ENCODE results near the gene TSGA10. TPM values are rescaled to one million over a fixed set of nuclear protein-coding genes. Genes with fewer than 3 reads are reported as not detected.
"Not testable (repeated sequence)": the region's sequence is repeated elsewhere in the genome, so short reads cannot be mapped to it uniquely, and the experiment has no call there.

TSGA10 gene
- polyA plus RNA-seq, 3 donors from 2014 or later, result 7.9 to 15.9 (median 11.0) TPM

DNA sequence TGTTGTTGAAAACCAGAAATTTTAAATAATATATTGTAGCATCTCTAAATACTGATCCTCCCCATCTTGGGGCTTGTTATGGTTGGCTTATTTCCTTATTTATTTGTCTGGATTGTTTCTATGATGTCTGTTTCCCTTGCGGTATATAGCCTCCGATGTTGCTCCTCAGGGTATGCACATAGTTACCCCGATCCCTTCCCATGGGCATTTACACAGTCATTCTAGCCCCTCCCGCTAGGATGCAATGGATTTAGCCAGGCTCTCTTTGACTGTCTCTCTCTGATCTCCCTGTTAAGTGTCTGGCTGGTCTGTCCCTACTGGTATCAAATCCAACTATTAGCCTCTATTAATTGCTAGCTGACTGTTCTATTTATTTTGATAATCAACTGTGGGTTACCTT is 126.9 kb downstream of the TSGA10 start:
- peaks cover 0 to 13% (median 4%) of the 10 kb centered on the region in 3 donors for H3K36me3 Mint-ChIP-seq
- no peak overlapping the region for H3K4me3 Mint-ChIP-seq
- DNase-seq, result no peak
- peaks cover 0 to 9% (median 5%) of the 10 kb centered on the region in 6 donors for H3K9me3 Mint-ChIP-seq
- peaks cover 7 to 9% of the 10 kb centered on the region in 2 donors for H3K4me1 Mint-ChIP-seq
- no peaks in the 10 kb centered on the region for H3K27me3 Mint-ChIP-seq (ENCODE audit: low read depth in 3 of 3)
- H3K27ac Mint-ChIP-seq, result no peak overlapping the region

GRCh38 chr2:99000708-99001107 is 154.0 kb downstream of the TSGA10 start:
- no peak overlapping the region for H3K27ac Mint-ChIP-seq
- no peak for DNase-seq
- peaks cover 4 to 16% (median 10%) of the 10 kb centered on the region in 6 donors for H3K9me3 Mint-ChIP-seq
- peaks cover 0 to 12% (median 4%) of the 10 kb centered on the region in 3 donors for H3K36me3 Mint-ChIP-seq
- H3K27me3 Mint-ChIP-seq (ENCODE audit: low read depth in 3 of 3), result peaks cover 2 to 6% (median 5%) of the 10 kb centered on the region in 3 donors
- no peaks in the 10 kb centered on the region for H3K4me1 Mint-ChIP-seq
- H3K4me3 Mint-ChIP-seq, result no peak overlapping the region

- H3K4me1 Mint-ChIP-seq, H3K9me3 Mint-ChIP-seq, H3K27ac Mint-ChIP-seq, H3K4me3 Mint-ChIP-seq, DNase-seq, H3K36me3 Mint-ChIP-seq: not testable (repeated sequence)
- peaks cover 5 to 10% (median 8%) of the 10 kb centered on the region in 3 donors for H3K27me3 Mint-ChIP-seq (ENCODE audit: low read depth in 3 of 3)
Observed at GRCh38 chr2:98988695-98989094, 166.0 kb downstream of the TSGA10 start.

- DNase-seq, result no peak
- no peak overlapping the region for H3K27ac Mint-ChIP-seq
- H3K4me3 Mint-ChIP-seq, result no peak overlapping the region
- H3K4me1 Mint-ChIP-seq, result no peaks in the 10 kb centered on the region
- H3K27me3 Mint-ChIP-seq (ENCODE audit: low read depth in 3 of 3), result peaks cover under 1 to 8% (median 5%) of the 10 kb centered on the region in 3 donors
- H3K36me3 Mint-ChIP-seq, result no peaks in the 10 kb centered on the region
- H3K9me3 Mint-ChIP-seq, result peaks cover 0 to 4% (median 1%) of the 10 kb centered on the region in 6 donors
Observed at GRCh38 chr2:98985905-98986666, 168.7 kb downstream of the TSGA10 start.

GRCh38 chr2:98975611-98976010 is 179.1 kb downstream of the TSGA10 start:
- H3K36me3 Mint-ChIP-seq, result peaks cover 0 to 26% (median 16%) of the 10 kb centered on the region in 3 donors
- H3K27ac Mint-ChIP-seq, result no peak overlapping the region
- H3K27me3 Mint-ChIP-seq (ENCODE audit: low read depth in 3 of 3), result peaks cover 7 to 8% (median 8%) of the 10 kb centered on the region in 3 donors

GRCh38 chr2:98972582-98973167 is 182.1 kb downstream of the TSGA10 start:
- Mint-ChIP-seq H3K27ac (no peak overlapping the region), H3K9me3 (peaks cover 24 to 76% (median 49%) of the 10 kb centered on the region in 6 donors), H3K36me3 (peaks cover 0 to 37% (median 20%) of the 10 kb centered on the region in 3 donors), H3K4me3 (no peak overlapping the region), H3K4me1 (no peaks in the 10 kb centered on the region), H3K27me3 (ENCODE audit: low read depth in 3 of 3) (peaks cover 4 to 12% (median 6%) of the 10 kb centered on the region in 3 donors)
- DNase-seq, result no peak

More at GRCh38 chr2:98975611-98976010, 179.1 kb downstream of the TSGA10 start:
- peaks cover 25 to 53% (median 37%) of the 10 kb centered on the region in 6 donors for H3K9me3 Mint-ChIP-seq
- H3K4me3 Mint-ChIP-seq, result no peak overlapping the region
- DNase-seq, result no peak
- no peaks in the 10 kb centered on the region for H3K4me1 Mint-ChIP-seq

DNA sequence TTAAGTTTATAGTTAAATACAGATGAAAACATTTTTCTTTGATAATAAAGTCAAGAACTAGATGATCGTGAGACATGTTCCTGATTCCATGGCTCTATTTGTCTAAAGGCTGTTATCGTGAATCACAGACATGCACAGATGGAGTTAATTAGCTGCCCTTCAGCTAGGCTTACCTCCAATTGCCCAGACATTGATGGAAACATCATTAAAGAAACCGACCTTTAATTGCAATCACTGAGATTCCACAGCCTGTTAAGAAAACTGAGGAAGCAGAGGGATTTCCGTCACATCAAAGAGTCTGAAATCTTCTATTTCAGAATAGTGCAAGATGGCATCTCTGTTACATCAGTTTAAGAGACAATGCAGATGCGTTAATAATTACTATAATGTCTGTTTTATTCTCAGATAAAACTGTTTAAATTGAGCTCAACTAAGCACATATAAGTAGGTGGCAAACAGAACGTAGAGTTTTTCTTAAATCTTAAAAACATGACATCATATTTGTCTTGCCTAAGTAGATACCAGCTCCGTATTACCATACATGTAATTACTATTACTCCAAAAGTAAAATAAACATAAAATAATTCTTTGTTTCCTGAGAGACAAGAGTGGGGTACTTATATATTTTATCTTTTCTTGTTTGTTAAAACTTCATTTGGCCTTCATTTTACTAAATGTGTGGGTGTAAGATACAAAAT is 194.8 kb downstream of the TSGA10 start:
- no peak overlapping the region for H3K4me3 Mint-ChIP-seq
- H3K9me3 Mint-ChIP-seq, result peaks cover 0 to 24% (median 3%) of the 10 kb centered on the region in 6 donors

DNA sequence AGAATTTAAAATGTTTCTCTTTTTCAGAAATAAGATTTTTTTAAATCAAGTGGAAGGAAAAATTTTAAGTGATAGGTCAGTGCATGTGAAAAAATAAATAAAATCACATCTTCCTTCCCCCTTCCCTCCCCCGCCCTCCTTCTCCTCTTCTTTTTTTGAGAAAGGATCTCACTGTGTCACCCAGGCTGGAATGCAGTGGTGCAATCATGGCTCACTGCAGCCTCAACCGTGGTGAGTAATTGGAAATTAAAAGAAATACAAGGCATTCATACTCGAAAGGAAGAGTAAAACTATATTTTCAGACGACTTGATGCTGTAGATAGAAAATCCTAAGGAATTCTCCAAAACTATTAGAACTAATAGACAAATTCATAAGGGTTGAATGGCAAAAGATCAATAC is 201.8 kb downstream of the TSGA10 start:
- Mint-ChIP-seq H3K9me3 (no peaks in the 10 kb centered on the region), H3K27ac (no peak overlapping the region), H3K27me3 (ENCODE audit: low read depth in 3 of 3) (peaks cover 8 to 16% (median 13%) of the 10 kb centered on the region in 3 donors), H3K36me3 (no peaks in the 10 kb centered on the region), H3K4me3 (no peak overlapping the region), H3K4me1 (no peaks in the 10 kb centered on the region)
- no peak for DNase-seq

More for the DNA sequence above, 194.8 kb downstream of the TSGA10 start:
- Mint-ChIP-seq H3K4me1 (no peaks in the 10 kb centered on the region), H3K27ac (no peak overlapping the region), H3K27me3 (ENCODE audit: low read depth in 3 of 3) (peaks cover 5 to 13% (median 5%) of the 10 kb centered on the region in 3 donors), H3K36me3 (peaks cover 0 to 3% (median 0%) of the 10 kb centered on the region in 3 donors)
- no peak for DNase-seq

DNA sequence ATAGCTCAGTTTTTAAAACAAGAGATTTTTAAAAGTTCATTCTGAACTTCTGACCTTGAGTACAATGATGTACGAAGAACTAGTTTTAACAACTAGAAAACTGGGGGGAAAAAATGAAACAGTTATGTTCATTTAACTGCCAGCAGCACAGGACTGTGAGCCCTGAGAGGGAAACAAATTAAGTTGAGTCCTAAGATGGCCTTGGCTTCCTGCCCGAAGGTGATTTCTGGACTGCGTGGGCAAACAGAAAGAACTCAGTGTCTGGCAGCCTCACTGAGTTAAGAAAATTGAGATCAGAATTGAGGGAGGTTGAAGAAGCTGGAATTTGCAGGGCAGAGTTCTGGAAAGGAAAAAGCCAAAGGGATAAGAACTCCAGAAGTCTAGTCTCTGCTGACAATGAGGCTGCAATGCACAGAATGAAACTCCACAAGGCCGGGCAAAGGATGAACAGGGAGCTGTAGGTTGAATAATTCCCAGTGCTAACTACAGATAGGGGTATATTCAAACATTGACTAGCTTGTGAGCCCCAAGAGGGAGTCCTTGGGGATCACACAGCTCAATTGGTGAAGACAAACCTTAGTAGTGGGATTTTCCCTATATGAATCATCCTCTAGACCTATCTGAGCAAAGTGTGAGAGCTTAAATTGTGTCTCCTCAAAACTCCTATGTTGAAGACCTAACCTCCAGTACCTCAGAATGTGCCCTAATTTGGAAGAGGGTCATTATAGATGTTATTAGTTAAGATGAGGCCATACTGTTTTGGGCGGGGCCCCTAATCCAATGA is 205.6 kb downstream of the TSGA10 start:
- H3K27ac Mint-ChIP-seq, result no peak overlapping the region
- no peak for DNase-seq
- H3K4me3 Mint-ChIP-seq, result no peak overlapping the region
- H3K27me3 Mint-ChIP-seq (ENCODE audit: low read depth in 3 of 3), result peaks cover 6 to 17% (median 13%) of the 10 kb centered on the region in 3 donors
- no peaks in the 10 kb centered on the region for H3K4me1 Mint-ChIP-seq
- H3K36me3 Mint-ChIP-seq, result no peaks in the 10 kb centered on the region
- no peaks in the 10 kb centered on the region for H3K9me3 Mint-ChIP-seq

DNA sequence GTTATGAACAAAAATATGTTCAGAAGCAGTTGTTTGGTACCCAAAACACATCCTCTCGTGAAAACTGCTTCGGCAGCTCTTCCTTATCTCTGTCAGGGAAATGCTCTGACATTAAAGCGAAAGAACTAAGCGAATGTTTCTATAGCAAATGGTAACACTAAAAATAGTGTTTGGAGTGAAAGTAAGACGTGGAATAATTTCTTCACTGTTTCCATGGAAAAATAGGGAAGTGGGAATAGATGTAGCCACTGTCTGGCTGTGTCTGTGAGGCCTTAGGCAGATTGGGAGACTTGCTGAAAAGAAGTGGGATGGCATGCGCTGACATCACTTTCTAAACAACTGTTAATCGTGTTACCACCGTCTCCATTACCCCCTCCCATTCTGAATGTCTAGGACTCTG is 207.2 kb downstream of the TSGA10 start:
- H3K27me3 Mint-ChIP-seq (ENCODE audit: low read depth in 3 of 3), result peaks cover 6 to 14% (median 9%) of the 10 kb centered on the region in 3 donors
- H3K9me3 Mint-ChIP-seq, result no peaks in the 10 kb centered on the region
- no peaks in the 10 kb centered on the region for H3K36me3 Mint-ChIP-seq
- no peak overlapping the region for H3K27ac Mint-ChIP-seq
- H3K4me3 Mint-ChIP-seq, result no peak overlapping the region
- DNase-seq, result no peak
- H3K4me1 Mint-ChIP-seq, result no peaks in the 10 kb centered on the region

Other genes starting within 250 kb of the TSGA10 start
- gene CRACDL, start 218.7 kb downstream of the TSGA10 start, polyA plus RNA-seq, result under 1 TPM in 2 of 3 donors, not detected in 1; 0.40 to 0.80 TPM
- gene C2orf15, start 13.2 kb downstream of the TSGA10 start, polyA plus RNA-seq, result 1 to 10 TPM in 2 of 3 donors, under 1 TPM in 1; 0.80 to 3.4 (median 2.4) TPM
- 10 to 100 TPM; 11.6 to 21.3 (median 20.7) TPM for gene LIPT1, start within 50 bp of the TSGA10 start, polyA plus RNA-seq
- gene MITD1, start 26.1 kb upstream of the TSGA10 start, polyA plus RNA-seq, result 10 to 100 TPM; 29.5 to 53.3 (median 30.4) TPM
- 10 to 100 TPM; 18.0 to 20.5 (median 18.3) TPM for gene MRPL30, start 26.2 kb upstream of the TSGA10 start, polyA plus RNA-seq
- gene LYG2, start 100.7 kb upstream of the TSGA10 start, polyA plus RNA-seq, result not detected
- under 1 TPM in 1 of 3 donors, not detected in 2; 0.61 TPM for gene LYG1, start 146.3 kb upstream of the TSGA10 start, polyA plus RNA-seq
- gene TXNDC9, start 181.4 kb upstream of the TSGA10 start, polyA plus RNA-seq, result 10 to 100 TPM; 58.7 to 74.6 (median 61.4) TPM
- 10 to 100 TPM in 1 of 3 donors, 1 to 10 TPM in 2; 2.8 to 14.3 (median 2.9) TPM for gene EIF5B, start 182.4 kb upstream of the TSGA10 start, polyA plus RNA-seq